MM.1S (cell line): ENCODE data around the gene CAMKK1.
A peak's percentile ranks its signal among the peaks of the same experiment; 100 is the strongest.

Source experiments
- CTCF ChIP-seq: fragments of 300-600 bp; sonication (generic); IDR thresholded peaks from 2 replicates; pipeline ENCODE4 v1.5.1; 2016; ENCODE audit warnings: antibody characterized with exemption, low read length, mixed read lengths
- EZH2 ChIP-seq: fragments of 300-600 bp; sonication (generic); optimal IDR thresholded peaks from 2 replicates; pipeline ENCODE3; 2017; ENCODE audit warnings: low read depth, mild to moderate bottlenecking, antibody characterized with exemption, low read length, mixed read lengths
- EZH2phosphoT487 ChIP-seq: fragments of 300-600 bp; sonication (generic); IDR thresholded peaks from 2 replicates; pipeline ENCODE4 v1.6.1; 2018; ENCODE audit warnings: antibody characterized with exemption, low read length

- TF ChIP-seq CTCF (0 out of 2 replicates have a peak, but pooled peaks have one; percentile 10), EZH2 (no peak), EZH2phosphoT487 (no peak)
Observed at GRCh38 chr17:3907483-3908216, 14.8 kb upstream of the CAMKK1 start.
